IMR-90 (cell line): Measurements from ENCODE around the gene SKAP1. TPM values are rescaled to one million over a fixed set of nuclear protein-coding genes. Genes with fewer than 3 reads are reported as not detected.

ENCODE experiments used
- ATAC-seq: fragments of 200-7000 bp; cut with Tn5 transposase; 2 replicates; pipeline ENCODE4 v1.9.1; 2020; ENCODE audit warnings: low read depth, mild to moderate bottlenecking, moderate library complexity
- BruUV-seq: library from RNA; stranded (reverse); fragments of 400-500 nt; replicated peaks from 2 replicates; lab custom pipeline; 2021; lab: Mats Ljungman, UMichigan
- CTCF ChIA-PET: fragments of 300-600 bp; formaldehyde crosslinking; extraction: SDS; loops from one replicate; lab custom pipeline; 2021; ENCODE audit warnings: antibody characterized with exemption; lab: Yijun Ruan, JAX
- POLR2A ChIA-PET: fragments of 300-600 bp; sonication (Branson Sonifier 250); formaldehyde crosslinking; loops from one replicate; lab custom pipeline; 2022; ENCODE audit warnings: antibody characterized with exemption; ENCODE audit not compliant: unreplicated experiment; lab: Charles Lee
- DNase-seq: peaks from one replicate; pipeline ENCODE4 v3.0.0; 2013
- H2AFZ ChIP-seq: replicated peaks from 2 replicates; pipeline ENCODE3; 2013; ENCODE audit warnings: low read length, mild to moderate bottlenecking; ENCODE audit not compliant: poor library complexity
- H2AK5ac ChIP-seq: 2 replicates; pipeline ENCODE4 v1.6.1; 2013; ENCODE audit warnings: low read depth, low read length, inconsistent platforms
- H2AK9ac ChIP-seq: replicated peaks from 2 replicates; pipeline ENCODE3; 2013; ENCODE audit warnings: mild to moderate bottlenecking, low read depth, low read length, moderate library complexity; ENCODE audit not compliant: poor library complexity
- H2BK120ac ChIP-seq: 2 replicates; pipeline ENCODE4 v1.6.1; 2013; ENCODE audit warnings: low read depth, low read length, inconsistent platforms
- H2BK15ac ChIP-seq: 3 replicates; pipeline ENCODE4 v1.6.1; 2013; ENCODE audit warnings: low read depth, low read length, inconsistent platforms
- H2BK20ac ChIP-seq: 2 replicates; pipeline ENCODE4 v1.6.1; 2013; ENCODE audit warnings: low read depth, mild to moderate bottlenecking, inconsistent platforms, low read length, moderate library complexity
- H2BK5ac ChIP-seq: 2 replicates; pipeline ENCODE4 v1.6.1; 2013; ENCODE audit warnings: mild to moderate bottlenecking, low read depth, low read length, inconsistent platforms; ENCODE audit not compliant: poor library complexity, severe bottlenecking
- H3K14ac ChIP-seq: replicated peaks from 2 replicates; pipeline ENCODE4 v1.6.1; 2013; ENCODE audit warnings: low read depth, low read length, inconsistent platforms
- H3K18ac ChIP-seq: 2 replicates; pipeline ENCODE4 v1.6.1; 2013; ENCODE audit warnings: low read depth, low read length, control low read depth
- H3K23ac ChIP-seq: 2 replicates; pipeline ENCODE4 v1.6.1; 2013; ENCODE audit warnings: low read depth, low read length, inconsistent platforms
- H3K27ac ChIP-seq: 2 replicates; pipeline ENCODE4 v1.5.1; 2013; ENCODE audit warnings: mild to moderate bottlenecking, control low read depth, low read length; ENCODE audit not compliant: insufficient read depth
- H3K27me3 ChIP-seq: 2 replicates; pipeline ENCODE4 v1.6.1; 2013; ENCODE audit warnings: low read length; ENCODE audit not compliant: control insufficient read depth, insufficient read depth
- H3K36me3 ChIP-seq: 2 replicates; pipeline ENCODE4 v1.6.1; 2013; ENCODE audit warnings: low read length, mixed read lengths; ENCODE audit not compliant: control insufficient read depth, insufficient read depth
- H3K4ac ChIP-seq: 2 replicates; pipeline ENCODE4 v1.6.1; 2013; ENCODE audit warnings: low read depth, low read length, inconsistent platforms
- H3K4me1 ChIP-seq: 2 replicates; pipeline ENCODE4 v1.6.1; 2013; ENCODE audit warnings: low read length, mixed read lengths; ENCODE audit not compliant: control insufficient read depth, insufficient read depth
- H3K4me2 ChIP-seq: 2 replicates; pipeline ENCODE4 v1.6.1; 2013; ENCODE audit warnings: low read depth, mild to moderate bottlenecking, control low read depth, low read length, moderate library complexity
- H3K4me3 ChIP-seq: 2 replicates; pipeline ENCODE4 v1.5.1; 2013; ENCODE audit warnings: low read depth, mild to moderate bottlenecking, control low read depth, low read length, moderate library complexity; ENCODE audit not compliant: insufficient read depth
- H3K56ac ChIP-seq: 2 replicates; pipeline ENCODE4 v1.6.1; 2013; ENCODE audit warnings: low read length, inconsistent platforms; ENCODE audit not compliant: insufficient read depth; ENCODE audit errors: extremely low read depth
- H3K79me1 ChIP-seq, 2 experiments: 2 replicates each; pipeline ENCODE4 v1.6.1; 2013; ENCODE audit warnings: low read length in 2 of 2, inconsistent platforms in 1 of 2, low read depth in 1 of 2
- H3K9ac ChIP-seq: 2 replicates; pipeline ENCODE4 v1.6.1; 2013; ENCODE audit warnings: low read depth, low read length, control low read depth
- H3K9me1 ChIP-seq: 2 replicates; pipeline ENCODE4 v1.6.1; 2013; ENCODE audit warnings: low read length, inconsistent platforms; ENCODE audit not compliant: insufficient read depth
- H3K9me3 ChIP-seq: 2 replicates; pipeline ENCODE4 v1.6.1; 2013; ENCODE audit warnings: low read length; ENCODE audit not compliant: control insufficient read depth, insufficient read depth
- H4K20me1 ChIP-seq: 2 replicates; pipeline ENCODE4 v1.6.1; 2013; ENCODE audit warnings: low read length, inconsistent platforms; ENCODE audit not compliant: insufficient read depth
- H4K5ac ChIP-seq: 2 replicates; pipeline ENCODE4 v1.6.1; 2013; ENCODE audit warnings: mild to moderate bottlenecking, low read depth, low read length, control low read depth
- H4K8ac ChIP-seq, 2 experiments: 2 replicates each; pipeline ENCODE4 v1.6.1; 2013; ENCODE audit warnings: low read depth in 2 of 2, low read length in 2 of 2, control low read depth in 1 of 2, inconsistent platforms in 1 of 2
- H4K91ac ChIP-seq: 2 replicates; pipeline ENCODE4 v1.6.1; 2013; ENCODE audit warnings: low read depth, low read length, inconsistent platforms; ENCODE audit not compliant: insufficient read depth
- BHLHE40 ChIP-seq: fragments of 150-350 bp; IDR thresholded peaks from 2 replicates; pipeline ENCODE4 v1.6.1; 2016; ENCODE audit warnings: mild to moderate bottlenecking, low read depth, low read length
- CEBPB ChIP-seq: IDR thresholded peaks from 2 replicates; pipeline ENCODE4 v1.6.1; 2012; ENCODE audit warnings: low read depth, low read length, improper control_type of control experiment
- FOS ChIP-seq: fragments of 150-350 bp; IDR thresholded peaks from 2 replicates; pipeline ENCODE4 v1.6.1; 2016; ENCODE audit warnings: low read depth, low read length
- MAFK ChIP-seq: IDR thresholded peaks from 2 replicates; pipeline ENCODE4 v1.6.1; 2012; ENCODE audit warnings: low read depth, low read length, improper control_type of control experiment
- RCOR1 ChIP-seq: IDR thresholded peaks from 2 replicates; pipeline ENCODE4 v1.6.1; 2012; ENCODE audit warnings: mild to moderate bottlenecking, low read length, improper control_type of control experiment; ENCODE audit not compliant: insufficient replicate concordance
- SMC3 ChIP-seq: fragments of 150-350 bp; IDR thresholded peaks from 2 replicates; pipeline ENCODE4 v1.6.1; 2016; ENCODE audit warnings: low read depth, mild to moderate bottlenecking, antibody characterized with exemption, low read length, moderate library complexity
- WGBS, 2 experiments: methylation state at CpG; one replicate each; pipeline versions ENCODE4 v1.1.5 to v1.1.7; 2013; ENCODE audit warnings: missing lambda C conversion rate in 2 of 2; ENCODE audit not compliant: insufficient read length in 1 of 2; ENCODE audit errors: extremely low coverage in 2 of 2; 5-methylcytosine and 5-hydroxymethylcytosine counted together
- dilution Hi-C: fragments of 300-500 bp; cut with HindIII; formaldehyde crosslinking; loops from one replicate; pipeline ENCODE4 v1.14.3; 2018; ENCODE audit warnings: low sequenced_read_pairs; ENCODE audit not compliant: unreplicated experiment
- in situ Hi-C: fragments of 300-500 bp; cut with MboI; formaldehyde crosslinking; loops from 3 replicates; pipeline ENCODE4 v1.14.3; 2019; ENCODE audit warnings: low sequenced_read_pairs, inconsistent platforms, mixed read lengths
- intact Hi-C: fragments of 100-400 bp; cut with micrococcal nuclease; formaldehyde crosslinking; loops from 2 replicates; pipeline ENCODE4 v1.10.0; 2022
- polyA plus RNA-seq, 3 experiments: library from polyadenylated mRNA; depleted of rRNA; stranded (reverse); fragments of >200 nt; gene quantifications; 2 replicates each; pipeline ENCODE4 v1.2.3, GENCODE V29; 2012; ENCODE audit warnings: low replicate concordance in 1 of 3
- total RNA-seq: library from RNA; depleted of rRNA; stranded (reverse); fragments of >200 nt; gene quantifications from 2 replicates; pipeline ENCODE4 v1.2.3, GENCODE V29; 2012

SKAP1 gene
- total and polyA plus RNA-seq, 2 of the 4 experiments (the other 2 are of a cell fraction): not detected

GRCh38 chr17:48459070-48459844 is 29.2 kb upstream of the SKAP1 start:
- CTCF ChIA-PET: no interaction called here
- ATAC-seq (no peak), DNase-seq (no peak)
- WGBS, 2 experiments: 100% methylated on average over 1 of the region's 4 CpGs; no CpG with 5 or more reads in 1 of the 2 experiments
- Histone ChIP-seq H2BK5ac (no peak overlapping the region), H3K14ac (no peak overlapping the region), H3K9ac (no peak overlapping the region), H3K23ac (no peak overlapping the region), H4K91ac (no peak overlapping the region), H4K20me1 (no peaks in the 10 kb centered on the region), H3K56ac (no peak overlapping the region), H3K36me3 (no peaks in the 10 kb centered on the region), H3K9me1 (no peaks in the 10 kb centered on the region), H4K5ac (no peak overlapping the region), H2AFZ (no peak overlapping the region), H3K18ac (no peak overlapping the region), H4K8ac (no peak overlapping the region), H3K4ac (no peak overlapping the region), H2BK15ac (no peak overlapping the region), H3K27ac (no peak overlapping the region), H3K27me3 (peaks cover 50% of the 10 kb centered on the region), H3K4me1 (no peaks in the 10 kb centered on the region), H2AK5ac (no peak overlapping the region), H2BK20ac (no peak overlapping the region), H2AK9ac (no peak overlapping the region), H3K79me1 (no peaks in the 10 kb centered on the region), H3K4me2 (no peak overlapping the region), H3K9me3 (peaks cover 8% of the 10 kb centered on the region), H2BK120ac (no peak overlapping the region), H3K4me3 (no peak overlapping the region)
- TF ChIP-seq MAFK: no peak
- no peak for TF ChIP-seq RCOR1
- TF ChIP-seq SMC3: no peak
- TF ChIP-seq CEBPB: peak; percentile 46; the same call in 1 of the 2 replicates
- no peak for TF ChIP-seq BHLHE40
- no peak for TF ChIP-seq FOS
- BruUV-seq: no TSS peak
- intact Hi-C loops (no loop called here), in situ Hi-C loops (no loop called here), dilution Hi-C loops (no loop called here)
- POLR2A ChIA-PET: no interaction called here
